ENCODE results near the gene POLN. TPM values are rescaled to one million over a fixed set of nuclear protein-coding genes. Genes with fewer than 3 reads are reported as not detected.

POLN gene
- 10 to 100 TPM in 2 of 4 donors, 1 to 10 TPM in 2; 2.6 to 10.6 (median 6.8) TPM for total RNA-seq

- no peak for TF ChIP-seq CTCF (IDR thresholded peaks at IDR 0.05; ENCODE audit: low read depth)
Measured at GRCh38 chr4:2241410-2242353, at the start of gene POLN, which contains the start of gene HAUS3. Gene POLN (minus strand): TSS chr4:2242121. CDS start chr4:2229231, 12,890 bp downstream. Gene HAUS3 (minus strand): TSS chr4:2242121. CDS start chr4:2240946, 1,175 bp downstream.

- no peak for TF ChIP-seq CTCF (IDR thresholded peaks at IDR 0.05; ENCODE audit: low read depth)
Measured at GRCh38 chr4:2290974-2291704, 49.2 kb upstream of the POLN start.

GRCh38 chr4:2290488-2290887 is 48.6 kb upstream of the POLN start:
- TF ChIP-seq CTCF (IDR thresholded peaks at IDR 0.05; ENCODE audit: low read depth), result no peak

- no peak for TF ChIP-seq CTCF (IDR thresholded peaks at IDR 0.05; ENCODE audit: low read depth)
Measured at GRCh38 chr4:2289955-2290333, 48.0 kb upstream of the POLN start.

GRCh38 chr4:2289311-2289954 is 47.5 kb upstream of the POLN start:
- no peak for TF ChIP-seq CTCF (IDR thresholded peaks at IDR 0.05; ENCODE audit: low read depth)

- TF ChIP-seq CTCF (IDR thresholded peaks at IDR 0.05; ENCODE audit: low read depth), result no peak
Measured at GRCh38 chr4:2288051-2288541, 46.2 kb upstream of the POLN start.
